Measurements from ENCODE around the gene BEST4. TPM values are rescaled to one million over a fixed set of nuclear protein-coding genes. Genes with fewer than 3 reads are reported as not detected.

BEST4 gene
- total and polyA plus RNA-seq, 2 of the 4 experiments (the other 2 are of a cell fraction): 0.07 TPM; not detected in 1

DNA sequence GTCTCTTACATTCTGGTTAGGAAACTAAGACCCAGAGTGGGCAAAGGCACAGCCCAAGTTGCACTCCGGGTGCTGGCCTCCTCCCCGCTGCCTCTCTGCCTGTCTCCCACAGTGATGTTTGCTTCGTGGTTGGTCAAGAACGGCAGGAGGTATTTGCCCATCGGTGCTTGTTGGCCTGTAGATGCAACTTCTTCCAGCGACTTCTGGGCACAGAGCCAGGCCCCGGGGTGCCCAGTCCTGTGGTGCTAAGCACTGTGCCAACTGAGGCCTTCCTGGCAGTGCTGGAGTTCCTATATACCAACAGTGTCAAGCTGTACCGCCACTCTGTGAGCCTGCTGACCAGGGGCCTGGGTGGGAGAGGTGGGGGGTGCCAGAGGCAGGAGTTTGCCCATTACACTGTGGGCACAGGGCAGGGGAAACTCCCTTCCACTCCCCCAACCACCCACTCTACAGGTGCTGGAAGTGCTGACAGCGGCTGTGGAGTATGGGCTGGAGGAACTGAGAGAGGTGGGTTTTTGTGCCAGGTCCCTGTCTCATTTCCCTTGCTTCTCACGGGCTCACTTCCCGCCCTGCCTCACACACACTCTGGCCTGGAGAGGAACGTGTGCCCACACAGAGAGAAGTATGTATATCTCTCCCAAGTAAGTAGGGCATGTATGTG lies 22.3 kb upstream of the BEST4 start:
- Histone ChIP-seq H3K79me1 (ENCODE audit: low read depth in 1 of 2, low read length in 2 of 2) (peaks cover 19 to 62% of the 10 kb centered on the region in 2 experiments), H3K4me1 (ENCODE audit: control insufficient read depth, insufficient read depth, low read length) (peaks cover 58% of the 10 kb centered on the region), H2BK120ac (ENCODE audit: low read depth, low read length) (peak overlapping the region; percentile 98), H2BK15ac (ENCODE audit: low read depth, low read length) (peak overlapping the region; percentile 98; the same call in 2 of the 3 replicates), H3K4me2 (ENCODE audit: low read depth, low read length) (peak overlapping the region; percentile 86), H3K18ac (ENCODE audit: low read depth, low read length) (peak overlapping the region; percentile 94; the same call in 1 of the 2 replicates), H3K23ac (ENCODE audit: low read depth, low read length) (peak overlapping the region; percentile 98), H4K20me1 (ENCODE audit: insufficient read depth, low read length) (peaks cover 9% of the 10 kb centered on the region; the same call in 1 of the 2 replicates), H3K9ac (ENCODE audit: low read depth, low read length) (0 out of 2 replicates have a peak overlapping the region, but pooled peaks have one; percentile 96), H2AK5ac (ENCODE audit: low read depth, low read length) (peak overlapping the region; percentile 100), H3K56ac (ENCODE audit: extremely low read depth, insufficient read depth, low read length) (peak overlapping the region; percentile 37), H3K9me1 (ENCODE audit: insufficient read depth, low read length) (peaks cover 34% of the 10 kb centered on the region), H3K27ac (ENCODE audit: insufficient read depth, low read length) (peak overlapping the region; percentile 86), H2AK9ac (replicated peaks; ENCODE audit: low read depth, low read length, poor library complexity) (peak overlapping the region; percentile 98), H3K4ac (ENCODE audit: low read depth, low read length) (peak overlapping the region; percentile 100), H3K4me3 (ENCODE audit: insufficient read depth, low read depth, low read length) (no peak overlapping the region), H3K14ac (replicated peaks; ENCODE audit: low read depth, low read length) (peak overlapping the region; percentile 98), H2AFZ (replicated peaks; ENCODE audit: low read length, poor library complexity) (peak overlapping the region; percentile 9), H3K36me3 (ENCODE audit: control insufficient read depth, insufficient read depth, low read length) (peaks cover 13% of the 10 kb centered on the region), H2BK5ac (ENCODE audit: low read depth, low read length, poor library complexity, severe bottlenecking) (peak overlapping the region; percentile 96), H4K5ac (ENCODE audit: low read depth, low read length) (peak overlapping the region; percentile 93), H3K27me3 (ENCODE audit: control insufficient read depth, insufficient read depth, low read length) (no peaks in the 10 kb centered on the region), H2BK20ac (ENCODE audit: low read depth, low read length) (peak overlapping the region; percentile 73; the same call in 1 of the 2 replicates), H3K9me3 (ENCODE audit: control insufficient read depth, insufficient read depth, low read length) (no peaks in the 10 kb centered on the region), H4K91ac (ENCODE audit: insufficient read depth, low read depth, low read length) (peak overlapping the region; percentile 100), H4K8ac (ENCODE audit: low read depth in 2 of 2, low read length in 2 of 2) (peak overlapping the region; percentile 94 to 97; a peak in 3 of 4 replicates)
- no peak for ATAC-seq (ENCODE audit: low read depth)
- DNase-seq: no peak
- TF ChIP-seq POLR2A (IDR thresholded peaks at IDR 0.05; ENCODE audit: low read depth, low read length): peak; percentile 12; the same call in 1 of the 2 replicates
- TF ChIP-seq, protein P1, sequence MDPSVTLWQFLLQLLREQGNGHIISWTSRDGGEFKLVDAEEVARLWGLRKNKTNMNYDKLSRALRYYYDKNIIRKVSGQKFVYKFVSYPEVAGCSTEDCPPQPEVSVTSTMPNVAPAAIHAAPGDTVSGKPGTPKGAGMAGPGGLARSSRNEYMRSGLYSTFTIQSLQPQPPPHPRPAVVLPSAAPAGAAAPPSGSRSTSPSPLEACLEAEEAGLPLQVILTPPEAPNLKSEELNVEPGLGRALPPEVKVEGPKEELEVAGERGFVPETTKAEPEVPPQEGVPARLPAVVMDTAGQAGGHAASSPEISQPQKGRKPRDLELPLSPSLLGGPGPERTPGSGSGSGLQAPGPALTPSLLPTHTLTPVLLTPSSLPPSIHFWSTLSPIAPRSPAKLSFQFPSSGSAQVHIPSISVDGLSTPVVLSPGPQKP (IDR thresholded peaks at IDR 0.05; ENCODE audit: borderline replicate concordance, low read depth, low read length): no peak
- in situ Hi-C loops (cut with MboI; ENCODE audit: low sequenced_read_pairs): no loop called here
- dilution Hi-C loops (cut with HindIII; ENCODE audit: low sequenced_read_pairs, unreplicated experiment): no loop called here
- 47% methylated on average over 6 of the region's 12 CpGs; no CpG with 5 or more reads in 1 of the 2 experiments for WGBS, 2 experiments (ENCODE audit: extremely low coverage in 2 of 2, insufficient read length in 1 of 2)
- BruUV-seq (replicated peaks): no TSS peak
- intact Hi-C loops (cut with micrococcal nuclease): no loop called here
- ChIA-PET CTCF (interaction anchor here (0.7 to 1.7 kb wide), 3 partner anchors 9 to 17 kb away, joined by 3 to 6 read pairs (median 4); no protein-coding TSS in a partner anchor), POLR2A (ENCODE audit: unreplicated experiment) (interaction anchor here (2.4 to 3.7 kb wide), 2 partner anchors 8 to 10 kb away, joined by 17 to 30 read pairs; partner anchors contain the start of gene PLK3)
